Measurements from ENCODE around the gene FNDC3B.

Gene FNDC3B

GRCh38 chr3:172258624-172259023 lies 219.2 kb downstream of the FNDC3B start:
- no peak for FAIRE-seq
- TF ChIP-seq CTCF (IDR thresholded peaks at IDR 0.05; ENCODE audit: insufficient read depth, missing control alignments) = no peak
- no peak for DNase-seq (ENCODE audit: insufficient read length, low spot score)

GRCh38 chr3:172259111-172259541 lies 219.7 kb downstream of the FNDC3B start:
- FAIRE-seq = no peak
- no peak for TF ChIP-seq CTCF (IDR thresholded peaks at IDR 0.05; ENCODE audit: insufficient read depth, missing control alignments)
- DNase-seq (ENCODE audit: insufficient read length, low spot score) = no peak

GRCh38 chr3:172259726-172260248 lies 220.4 kb downstream of the FNDC3B start:
- no peak for DNase-seq (ENCODE audit: insufficient read length, low spot score)
- no peak for TF ChIP-seq CTCF (IDR thresholded peaks at IDR 0.05; ENCODE audit: insufficient read depth, missing control alignments)
- FAIRE-seq = no peak

- no peak for DNase-seq (ENCODE audit: insufficient read length, low spot score)
- no peak for TF ChIP-seq CTCF (IDR thresholded peaks at IDR 0.05; ENCODE audit: insufficient read depth, missing control alignments)
- no peak for FAIRE-seq
These were observed 221.0 kb downstream of the FNDC3B start for GRCh38 chr3:172260381-172260780.

- FAIRE-seq = no peak
- no peak for TF ChIP-seq CTCF (IDR thresholded peaks at IDR 0.05; ENCODE audit: insufficient read depth, missing control alignments)
- DNase-seq (ENCODE audit: insufficient read length, low spot score) = no peak
These were observed 221.7 kb downstream of the FNDC3B start for GRCh38 chr3:172261054-172261453.

- DNase-seq (ENCODE audit: insufficient read length, low spot score) (no peak), FAIRE-seq (no peak)
- no peak for TF ChIP-seq CTCF (IDR thresholded peaks at IDR 0.05; ENCODE audit: insufficient read depth, missing control alignments)
These were observed 223.7 kb downstream of the FNDC3B start for GRCh38 chr3:172262991-172263608.

- no peak for TF ChIP-seq CTCF (IDR thresholded peaks at IDR 0.05; ENCODE audit: insufficient read depth, missing control alignments)
- DNase-seq (ENCODE audit: insufficient read length, low spot score) (no peak), FAIRE-seq (no peak)
These were observed 224.6 kb downstream of the FNDC3B start for GRCh38 chr3:172263781-172264486.
